ENCODE measurements around the gene TBCK. TPM values are rescaled to one million over a fixed set of nuclear protein-coding genes. Genes with fewer than 3 reads are reported as not detected.

TBCK gene
- total and polyA plus RNA-seq, 2 of the 8 experiments (the other 6 are each of a cell fraction or from before 2014, with no cell fraction given), result 10.2 to 18.7 TPM

GRCh38 chr4:106195435-106195950, 120.5 kb downstream of the TBCK start:
- H3K4me1 ChIP-seq (replicated peaks in 1 of 4; ENCODE audit: control insufficient read depth in 3 of 4, insufficient read depth in 4 of 4, low read length in 3 of 4), result 0 out of 7 replicates have a peak, but pooled peaks cover 0 to 3% (median 0%) of the 10 kb centered on the region in 4 experiments
- H3K79me1 ChIP-seq (ENCODE audit: low read depth, low read length), result no peaks in the 10 kb centered on the region
- no peak overlapping the region for H3K56ac ChIP-seq (replicated peaks; ENCODE audit: insufficient read length, low read depth, low read length)
- no peak overlapping the region for H3K4ac ChIP-seq (replicated peaks; ENCODE audit: insufficient read length, low read depth, low read length)
- H3K27me3 ChIP-seq (replicated peaks in 1 of 4; ENCODE audit: control insufficient read depth in 3 of 4, extremely low read depth in 1 of 4, insufficient read depth in 3 of 4, low read length in 3 of 4), result no peaks in the 10 kb centered on the region
- DNase-seq (ENCODE audit: low read depth in 1 of 2, low spot score in 2 of 2) (no peak), FAIRE-seq (no peak)
- H3K27ac ChIP-seq (ENCODE audit: low read depth, low read length), result no peak overlapping the region; the same call in 1 of the 2 replicates
- H4K8ac ChIP-seq (ENCODE audit: extremely low read depth, insufficient read depth, low read length), result no peak overlapping the region
- H2BK5ac ChIP-seq (ENCODE audit: low read depth, low read length), result no peak overlapping the region
- peaks cover 0 to 3% (median 0%) of the 10 kb centered on the region in 4 experiments; a peak in 1 of 8 replicates for H3K36me3 ChIP-seq (ENCODE audit: control insufficient read depth in 2 of 4, insufficient read depth in 4 of 4, low read length in 3 of 4)
- no peak overlapping the region for H2BK12ac ChIP-seq (ENCODE audit: low read depth, low read length)
- H2AFZ ChIP-seq (ENCODE audit: low read length), result no peak overlapping the region
- no peak overlapping the region for H3K9ac ChIP-seq (replicated peaks in 1 of 4; ENCODE audit: extremely low read depth in 1 of 4, low read depth in 3 of 4, low read length in 3 of 4)
- no peak overlapping the region for H3K4me3 ChIP-seq (ENCODE audit: extremely low read depth in 1 of 4, insufficient read depth in 2 of 4, low read depth in 3 of 4, low read length in 4 of 4)
- no peak overlapping the region for H4K91ac ChIP-seq (replicated peaks; ENCODE audit: insufficient read length, low read length)
- no peak for TF ChIP-seq SP1 (IDR thresholded peaks at IDR 0.05; ENCODE audit: low read depth, low read length)
- no peak for TF ChIP-seq TCF12 (IDR thresholded peaks at IDR 0.05; ENCODE audit: low read depth, low read length)
- no peak for TF ChIP-seq YY1 (IDR thresholded peaks at IDR 0.05; ENCODE audit: low read depth, low read length)
- TF ChIP-seq, protein P1, sequence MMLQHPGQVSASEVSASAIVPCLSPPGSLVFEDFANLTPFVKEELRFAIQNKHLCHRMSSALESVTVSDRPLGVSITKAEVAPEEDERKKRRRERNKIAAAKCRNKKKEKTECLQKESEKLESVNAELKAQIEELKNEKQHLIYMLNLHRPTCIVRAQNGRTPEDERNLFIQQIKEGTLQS (IDR thresholded peaks at IDR 0.05; ENCODE audit: insufficient read depth, low read depth, low read length), result no peak
- no peak for TF ChIP-seq CTBP2 (IDR thresholded peaks at IDR 0.05; ENCODE audit: borderline replicate concordance, insufficient read depth, insufficient read length, low read length)
- no peak for TF ChIP-seq RXRA (IDR thresholded peaks at IDR 0.05; ENCODE audit: insufficient read depth, low read depth, low read length)
- TF ChIP-seq SP2 (IDR thresholded peaks at IDR 0.05; ENCODE audit: low read length), result no peak
- no peak for TF ChIP-seq NRF1 (IDR thresholded peaks at IDR 0.05; ENCODE audit: low read depth, low read length)
- no peaks in the 10 kb centered on the region for H3K9me3 ChIP-seq (ENCODE audit: insufficient read depth in 2 of 2, low read depth in 1 of 2, low read length in 1 of 2)
- no peak overlapping the region for H2AK5ac ChIP-seq (ENCODE audit: low read depth, low read length)
- H3K23ac ChIP-seq (ENCODE audit: insufficient read length), result no peak overlapping the region
- no peak overlapping the region for H3K4me2 ChIP-seq (ENCODE audit: insufficient read depth in 1 of 2, low read depth in 2 of 2, low read length in 2 of 2)
- 100% methylated on average over 1 of the region's 1 CpG; no CpG with 5 or more reads in 1 of the 2 experiments for WGBS, 2 experiments (ENCODE audit: extremely low coverage in 1 of 2, insufficient coverage in 1 of 2, insufficient read length in 1 of 2, insufficient replicate concordance in 2 of 2, low coverage in 1 of 2, low lambda C conversion rate in 2 of 2, missing lambda C conversion rate in 1 of 2)
- no peak overlapping the region for H3K18ac ChIP-seq (ENCODE audit: extremely low read depth, low read length)
- H2BK120ac ChIP-seq (replicated peaks; ENCODE audit: low read depth, low read length), result no peak overlapping the region
- no peak overlapping the region for H2BK15ac ChIP-seq (ENCODE audit: low read length)
- no peak overlapping the region for H2BK20ac ChIP-seq (ENCODE audit: low read length)
- no peaks in the 10 kb centered on the region for H4K20me1 ChIP-seq (replicated peaks in 1 of 2; ENCODE audit: control insufficient read depth in 1 of 2, insufficient read depth in 2 of 2, low read length in 2 of 2)
- no peak overlapping the region for H3K14ac ChIP-seq (ENCODE audit: insufficient read length)
- no peak overlapping the region for H4K5ac ChIP-seq (ENCODE audit: insufficient read length, low read depth, low read length)
- CTCF ChIA-PET (ENCODE audit: partially characterized antibody), result no interaction called here
- H3K23me2 ChIP-seq (ENCODE audit: low read depth, low read length), result no peaks in the 10 kb centered on the region
- H3K79me2 ChIP-seq (ENCODE audit: control insufficient read depth in 1 of 2, insufficient read depth in 2 of 2, low read length in 2 of 2), result no peaks in the 10 kb centered on the region
- POLR2A ChIA-PET (ENCODE audit: partially characterized antibody), result no interaction called here
